Jurkat, Clone E6-1 (cell line): ENCODE measurements around the gene WNK2.
"Not testable (repeated sequence)": the region's sequence is repeated elsewhere in the genome, so short reads cannot be mapped to it uniquely, and the experiment has no call there.

Source experiments
- DNase-seq: peaks from one replicate; pipeline ENCODE4 v3.0.0-alpha.2; 2011; ENCODE audit warnings: low read depth, low spot score
- H3K4me3 ChIP-seq: 2 replicates; pipeline ENCODE4 v1.5.1; 2011; ENCODE audit warnings: mild to moderate bottlenecking, low read length, control low read depth, moderate library complexity

The WNK2 gene

GRCh38 chr9:93246111-93246510, 62.2 kb downstream of the WNK2 start:
- DNase-seq: no peak
- no peak overlapping the region for H3K4me3 ChIP-seq

GRCh38 chr9:93246526-93246925, 62.6 kb downstream of the WNK2 start:
- DNase-seq: no peak
- no peak overlapping the region for H3K4me3 ChIP-seq

- H3K4me3 ChIP-seq: no peak overlapping the region
Measured at GRCh38 chr9:93247099-93247865, 63.3 kb downstream of the WNK2 start.

GRCh38 chr9:93247892-93248291, 64.0 kb downstream of the WNK2 start:
- DNase-seq: no peak
- no peak overlapping the region for H3K4me3 ChIP-seq

More at GRCh38 chr9:93247099-93247865, 63.3 kb downstream of the WNK2 start:
- no peak for DNase-seq

- DNase-seq: no peak
- H3K4me3 ChIP-seq: no peak overlapping the region
Measured at GRCh38 chr9:93248386-93249040, 64.6 kb downstream of the WNK2 start.

- H3K4me3 ChIP-seq: no peak overlapping the region
- DNase-seq: no peak
Measured at GRCh38 chr9:93250185-93250584, 66.2 kb downstream of the WNK2 start.

GRCh38 chr9:93251309-93251708, 67.4 kb downstream of the WNK2 start:
- DNase-seq, H3K4me3 ChIP-seq: not testable (repeated sequence)

GRCh38 chr9:93252116-93252780, 68.3 kb downstream of the WNK2 start:
- DNase-seq: no peak
- H3K4me3 ChIP-seq: no peak overlapping the region

GRCh38 chr9:93252781-93253530, 69.0 kb downstream of the WNK2 start:
- no peak overlapping the region for H3K4me3 ChIP-seq

GRCh38 chr9:93253633-93254032, 69.7 kb downstream of the WNK2 start:
- no peak for DNase-seq

More at GRCh38 chr9:93252781-93253530, 69.0 kb downstream of the WNK2 start:
- DNase-seq: no peak

GRCh38 chr9:93254061-93254481, 70.1 kb downstream of the WNK2 start:
- no peak for DNase-seq
- no peak overlapping the region for H3K4me3 ChIP-seq

More at GRCh38 chr9:93253633-93254032, 69.7 kb downstream of the WNK2 start:
- H3K4me3 ChIP-seq: no peak overlapping the region

GRCh38 chr9:93254806-93255493, 71.0 kb downstream of the WNK2 start:
- no peak for DNase-seq
- no peak overlapping the region for H3K4me3 ChIP-seq

GRCh38 chr9:93255494-93255867, 71.5 kb downstream of the WNK2 start:
- no peak for DNase-seq
- no peak overlapping the region for H3K4me3 ChIP-seq

- no peak overlapping the region for H3K4me3 ChIP-seq
- DNase-seq: no peak
Measured at GRCh38 chr9:93255994-93256877, 72.3 kb downstream of the WNK2 start.

GRCh38 chr9:93256878-93257807, 73.2 kb downstream of the WNK2 start:
- no peak for DNase-seq

GRCh38 chr9:93257808-93258331, 73.9 kb downstream of the WNK2 start:
- no peak overlapping the region for H3K4me3 ChIP-seq
- DNase-seq: no peak

More at GRCh38 chr9:93256878-93257807, 73.2 kb downstream of the WNK2 start:
- no peak overlapping the region for H3K4me3 ChIP-seq

- H3K4me3 ChIP-seq: no peak overlapping the region
- DNase-seq: no peak
Measured at GRCh38 chr9:93258419-93258817, 74.5 kb downstream of the WNK2 start.
